ENCODE data around the gene B4GALT7.

- TF ChIP-seq REST (IDR thresholded peaks at IDR 0.05; ENCODE audit: low read depth, low read length) (no peak), CTCF (IDR thresholded peaks at IDR 0.05) (no peak), EP300 (IDR thresholded peaks at IDR 0.05; ENCODE audit: borderline replicate concordance in 1 of 2, low read depth in 1 of 2, low read length in 1 of 2) (no peak), RFX5 (IDR thresholded peaks at IDR 0.05; ENCODE audit: low read length) (no peak), TAF1 (IDR thresholded peaks at IDR 0.05; ENCODE audit: borderline replicate concordance, low read depth, low read length) (no peak)
These were observed 5.7 kb downstream of the B4GALT7 start for GRCh38 chr5:177605667-177606066.
